ENCODE results near the gene PMVK. TPM values are rescaled to one million over a fixed set of nuclear protein-coding genes. Genes with fewer than 3 reads are reported as not detected.
"Not testable (repeated sequence)": the region's sequence is repeated elsewhere in the genome, so short reads cannot be mapped to it uniquely, and the experiment has no call there.

PMVK gene
- total RNA-seq, 1 donor from 2014 or later, result 65.7 TPM

DNA sequence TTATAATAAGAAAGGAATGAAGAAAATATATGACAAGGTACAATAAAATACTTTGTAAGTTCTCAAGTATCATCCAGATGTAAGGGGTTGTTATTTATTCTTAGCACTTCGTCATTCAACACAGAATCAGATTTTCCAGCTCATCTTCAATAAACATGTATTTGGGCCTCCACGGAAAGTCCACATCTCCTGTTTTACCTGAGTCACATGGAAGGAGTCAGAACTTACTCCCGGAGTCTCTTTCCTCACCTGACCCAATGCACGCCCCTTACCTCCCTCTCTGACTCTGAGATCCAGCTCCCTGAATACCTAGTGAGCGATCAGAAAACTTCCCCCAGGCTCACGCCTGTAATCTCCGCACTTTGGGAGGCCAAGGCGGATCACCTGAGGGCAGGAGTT lies 1.5 kb upstream of the PMVK start:
- intact Hi-C loops (cut with DNase I), result no loop called here
- ATAC-seq (ENCODE audit: poor library complexity) (no peak), DNase-seq (no peak)

DNA sequence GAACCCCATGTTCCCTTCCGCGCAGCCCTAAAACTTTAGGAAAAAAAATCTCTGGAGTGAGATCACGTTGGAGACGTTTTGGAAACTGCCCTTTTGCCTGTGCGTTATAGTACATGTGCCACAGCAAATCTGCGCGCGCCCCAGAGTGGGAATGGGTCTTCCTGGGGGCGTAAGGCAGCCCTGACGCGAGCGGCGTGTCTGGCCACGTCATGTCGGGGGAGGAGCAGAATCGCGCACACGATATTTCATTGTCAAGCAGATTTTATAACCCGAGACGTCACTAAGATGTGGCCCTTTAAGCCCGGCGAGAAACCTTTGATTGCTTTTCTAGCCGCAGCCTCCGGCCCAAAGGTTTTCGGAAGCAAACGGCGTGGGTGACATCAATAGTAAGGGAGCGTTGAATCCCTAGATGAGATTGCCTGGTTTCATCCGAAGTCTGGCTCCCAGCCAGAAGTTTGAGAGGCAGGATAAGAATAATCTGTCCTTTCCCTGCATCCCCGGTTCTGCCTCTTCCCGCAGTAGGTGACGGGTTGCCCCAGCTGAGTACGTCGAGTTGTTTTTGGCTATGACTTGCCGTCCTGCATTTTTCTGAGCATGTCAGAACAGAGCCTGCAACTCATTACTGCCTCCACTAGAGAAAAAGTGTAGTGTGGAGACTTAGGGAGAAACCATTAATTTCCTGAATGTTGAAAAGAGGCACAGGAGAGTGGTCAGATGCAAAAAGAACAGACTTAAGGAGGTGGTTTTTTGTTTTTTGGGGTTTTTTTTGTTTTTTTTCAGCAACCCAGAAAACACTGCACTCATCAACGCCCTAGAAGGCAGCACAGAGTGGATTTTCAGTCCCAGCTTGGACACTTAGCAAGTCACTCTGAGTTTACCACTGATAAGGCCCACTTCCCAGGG lies 817 bp upstream of the PMVK start:
- intact Hi-C loops (cut with DNase I), result no loop called here
- ATAC-seq (ENCODE audit: poor library complexity), result peak; percentile 92
- DNase-seq, result peak; percentile 94

DNA sequence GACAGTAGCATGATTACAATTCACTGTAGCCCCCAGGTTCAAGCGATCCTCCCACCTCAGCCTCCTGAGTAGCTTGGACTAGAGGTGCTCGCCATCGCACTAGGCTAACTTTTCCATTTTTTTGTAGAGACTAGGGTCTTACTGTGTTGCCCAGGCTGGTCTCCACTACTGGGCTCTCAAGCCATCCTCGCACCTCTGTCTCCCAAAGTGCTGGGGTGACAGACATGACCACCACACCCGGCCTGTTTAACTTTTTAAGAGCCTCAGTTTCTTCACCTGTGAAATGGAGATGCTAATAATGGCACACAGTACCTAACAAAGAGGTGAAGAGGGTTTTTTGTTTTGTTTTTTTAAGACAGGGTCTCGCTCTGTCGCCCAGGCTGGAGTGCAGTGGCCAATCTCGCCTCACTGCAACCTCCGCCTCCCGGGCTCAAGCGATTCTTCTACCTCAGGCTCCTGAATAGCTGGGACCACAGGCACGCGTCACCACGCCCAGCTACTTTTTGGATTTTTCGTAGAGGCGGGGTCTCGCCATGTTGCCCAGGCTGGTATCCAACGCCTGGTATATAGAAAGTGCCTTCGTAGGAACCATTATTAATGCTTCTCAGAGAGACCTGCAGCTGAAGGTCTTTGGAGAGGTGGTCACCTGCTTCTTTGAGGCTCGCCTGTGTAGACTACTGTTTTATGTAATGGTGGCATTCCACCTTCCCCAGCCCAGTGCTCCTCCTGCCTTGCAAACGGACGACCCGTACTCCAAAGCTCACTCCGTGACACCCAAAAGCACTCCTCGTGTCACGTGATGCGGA lies 567 bp downstream of the PMVK start:
- intact Hi-C loops (cut with DNase I), result no loop called here
- ATAC-seq (ENCODE audit: poor library complexity) (no peak), DNase-seq (no peak)

DNA sequence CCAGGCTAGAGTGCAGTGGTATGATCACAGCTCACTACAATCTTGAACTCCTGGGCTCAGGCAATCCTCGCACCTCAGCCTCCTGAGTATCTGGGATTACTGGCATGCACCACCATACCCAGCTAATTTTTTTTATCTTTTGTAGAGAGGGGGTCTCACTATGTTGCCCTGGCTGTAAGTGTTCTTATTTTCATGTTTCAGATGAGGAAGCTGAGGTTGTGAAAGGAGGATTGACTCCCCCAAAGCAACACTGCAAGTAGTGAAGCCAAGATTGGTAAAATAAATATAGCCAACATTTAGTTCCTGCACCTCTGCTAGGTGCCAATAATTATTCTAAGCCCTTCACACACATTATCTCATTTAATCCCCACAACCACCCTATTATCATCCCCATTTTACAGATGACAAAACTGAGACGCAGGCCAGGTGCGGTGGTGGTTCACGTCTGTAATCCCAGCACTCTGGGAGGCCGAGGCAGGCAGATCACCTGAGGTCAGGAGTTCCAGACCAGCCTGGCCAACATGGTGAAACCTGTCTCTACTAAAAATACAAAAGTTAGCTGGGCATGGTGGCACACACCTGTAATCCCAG lies 2.1 kb downstream of the PMVK start:
- intact Hi-C loops (cut with DNase I), result no loop called here

DNA sequence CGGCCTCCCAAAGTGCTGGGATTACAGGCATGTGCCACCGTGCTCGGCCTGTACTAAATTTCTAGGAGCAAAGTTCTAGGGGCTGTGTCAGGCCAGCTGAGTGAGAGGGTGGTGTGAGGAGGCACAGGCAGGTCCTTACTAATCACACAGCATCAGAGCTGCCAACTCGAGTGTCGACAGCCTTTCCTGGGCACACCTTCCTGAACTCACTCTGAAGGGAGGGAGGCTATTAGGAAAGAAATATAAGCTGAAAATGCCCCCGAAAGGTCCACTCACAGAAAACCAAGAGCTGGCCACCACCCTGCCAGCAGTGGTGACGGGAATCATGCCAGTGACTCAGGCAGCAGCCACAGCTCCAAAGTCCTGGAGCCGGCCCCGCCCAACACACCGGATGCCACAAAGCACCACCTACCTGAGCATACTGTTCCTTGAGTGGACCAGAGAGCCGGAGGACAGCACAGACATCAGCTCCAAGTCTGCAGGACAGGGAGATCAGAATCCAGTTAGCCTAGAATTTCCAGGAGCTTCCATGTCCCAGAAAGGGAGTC lies 4.5 kb downstream of the PMVK start:
- DNase-seq (no peak), ATAC-seq (ENCODE audit: poor library complexity) (no peak)
- intact Hi-C loops (cut with DNase I), result no loop called here

More for the DNA sequence above, 2.1 kb downstream of the PMVK start:
- no peak for ATAC-seq (ENCODE audit: poor library complexity)
- DNase-seq, result no peak

DNA sequence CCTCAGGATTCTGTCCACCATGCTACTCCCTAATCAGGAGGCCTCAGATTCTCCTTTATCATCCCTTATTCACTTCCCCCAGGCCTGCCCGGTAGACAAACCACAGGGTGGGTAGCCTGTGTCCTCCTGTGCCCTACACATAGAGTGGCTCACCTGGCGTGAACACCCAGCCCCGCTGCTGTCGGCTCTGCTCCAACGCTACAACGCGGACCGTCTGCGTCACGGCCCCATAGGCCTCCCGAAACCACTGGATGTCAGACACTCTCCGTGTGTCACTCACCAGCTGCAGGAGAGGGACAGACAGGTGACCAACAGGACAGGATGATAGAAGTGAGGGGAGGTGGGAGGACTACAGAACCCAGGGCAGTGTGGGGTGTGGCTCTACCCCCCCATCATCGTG lies 10.3 kb downstream of the PMVK start:
- ATAC-seq (ENCODE audit: poor library complexity) (no peak), DNase-seq (no peak)
- intact Hi-C loops (cut with DNase I), result no loop called here

DNA sequence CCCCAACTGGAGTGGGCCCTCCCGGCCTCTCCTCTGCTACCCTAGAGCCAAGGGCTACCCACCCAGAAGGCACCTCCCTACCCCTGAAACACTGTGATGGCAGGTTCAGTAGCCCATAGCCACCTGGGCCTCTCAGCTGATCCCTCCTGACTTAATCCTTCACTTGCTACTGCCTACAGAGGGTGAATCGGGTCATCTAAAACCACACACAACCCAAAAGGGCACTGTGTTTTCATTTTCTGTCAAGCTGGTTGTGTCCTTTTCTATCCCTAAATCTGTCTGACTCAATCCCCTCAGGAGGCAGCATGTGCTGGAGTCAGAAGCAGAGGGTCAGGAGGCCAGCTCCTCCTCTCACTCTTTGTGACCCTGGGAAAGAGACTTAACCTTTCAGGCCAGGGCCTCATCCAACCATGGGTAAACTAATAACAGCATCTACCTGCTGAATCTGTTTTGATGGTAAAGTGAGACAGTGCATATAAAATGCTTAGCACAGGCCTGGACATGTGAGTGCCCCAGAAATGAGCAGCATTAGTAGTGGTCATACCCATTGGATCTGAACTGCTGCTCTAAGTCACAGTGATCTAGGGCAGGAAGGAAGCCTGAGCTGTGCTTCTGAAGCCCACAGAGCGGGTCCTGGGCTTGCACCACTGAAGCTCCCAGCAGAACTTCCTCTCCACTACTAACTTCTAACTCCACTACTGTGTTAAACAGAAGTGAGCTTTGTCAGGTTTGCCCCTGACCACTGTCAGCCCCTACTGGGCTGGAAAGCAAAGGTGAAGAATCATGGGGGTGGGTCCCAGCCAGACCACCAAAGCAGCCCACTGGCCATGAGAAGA lies 11.0 kb downstream of the PMVK start:
- intact Hi-C loops (cut with DNase I), result no loop called here
- DNase-seq (no peak), ATAC-seq (ENCODE audit: poor library complexity) (no peak)

DNA sequence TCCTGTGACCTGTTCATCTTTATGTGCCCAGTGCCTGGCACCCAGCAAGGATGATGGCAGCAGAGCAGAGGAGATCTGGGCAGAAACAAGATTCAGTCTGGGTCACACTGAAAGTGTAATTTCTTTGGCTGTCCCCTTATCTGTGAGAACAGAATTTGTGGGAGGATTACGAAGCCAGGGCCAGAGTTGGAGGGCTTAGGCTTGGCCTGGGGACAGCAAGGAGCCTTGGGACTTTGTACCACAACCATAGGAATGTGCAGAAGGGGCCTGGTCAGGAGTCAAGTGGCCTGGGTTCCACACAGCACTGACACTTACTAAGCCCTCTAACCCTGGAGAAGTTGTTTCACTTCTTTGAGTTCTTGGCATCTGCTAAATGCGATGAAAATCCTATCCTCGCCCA lies 12.8 kb downstream of the PMVK start:
- no peak for DNase-seq
- ATAC-seq (ENCODE audit: poor library complexity), result no peak
- intact Hi-C loops (cut with DNase I), result no loop called here

DNA sequence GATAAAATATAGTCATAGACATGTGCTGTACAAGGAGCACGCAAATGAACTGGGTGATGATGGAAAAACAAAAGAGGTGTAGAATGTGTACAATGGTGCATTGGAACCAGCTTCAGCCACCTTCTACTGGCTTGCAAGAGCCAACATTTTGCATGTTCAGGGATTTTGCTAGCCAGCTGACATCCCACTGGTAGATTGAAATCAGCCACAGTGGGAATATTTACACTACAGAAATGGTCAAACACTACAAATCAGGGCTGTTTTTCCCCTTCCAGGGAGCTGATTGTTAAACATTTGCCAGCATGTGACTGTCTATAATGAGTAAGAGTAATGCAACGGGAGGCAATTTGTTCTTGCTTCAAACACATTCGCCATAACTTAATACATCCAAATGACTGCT lies 23.2 kb downstream of the PMVK start:
- DNase-seq (no peak), ATAC-seq (ENCODE audit: poor library complexity) (no peak)
- intact Hi-C loops (cut with DNase I), result no loop called here

DNA sequence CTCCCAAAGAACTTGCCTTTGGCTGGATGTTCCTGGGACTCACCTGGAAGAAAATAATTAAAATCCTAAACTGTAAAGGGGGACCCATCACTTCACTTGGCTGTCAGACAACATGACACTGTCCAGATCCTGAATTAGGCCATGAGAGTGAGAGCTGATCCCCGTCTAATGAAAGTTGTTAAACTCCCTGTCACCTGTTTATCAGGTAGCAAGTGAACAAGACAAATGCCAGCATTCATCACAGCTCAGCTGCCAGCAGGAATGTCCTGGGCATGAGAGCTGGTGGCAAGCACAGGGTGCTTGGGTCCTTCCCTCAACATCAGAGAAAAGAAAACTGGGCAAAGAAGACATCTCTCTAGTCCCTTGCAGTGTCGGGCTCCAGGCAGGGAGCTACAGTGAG lies 23.8 kb downstream of the PMVK start:
- DNase-seq (no peak), ATAC-seq (ENCODE audit: poor library complexity) (peak; percentile 81)
- intact Hi-C loops (cut with DNase I), result no loop called here

DNA sequence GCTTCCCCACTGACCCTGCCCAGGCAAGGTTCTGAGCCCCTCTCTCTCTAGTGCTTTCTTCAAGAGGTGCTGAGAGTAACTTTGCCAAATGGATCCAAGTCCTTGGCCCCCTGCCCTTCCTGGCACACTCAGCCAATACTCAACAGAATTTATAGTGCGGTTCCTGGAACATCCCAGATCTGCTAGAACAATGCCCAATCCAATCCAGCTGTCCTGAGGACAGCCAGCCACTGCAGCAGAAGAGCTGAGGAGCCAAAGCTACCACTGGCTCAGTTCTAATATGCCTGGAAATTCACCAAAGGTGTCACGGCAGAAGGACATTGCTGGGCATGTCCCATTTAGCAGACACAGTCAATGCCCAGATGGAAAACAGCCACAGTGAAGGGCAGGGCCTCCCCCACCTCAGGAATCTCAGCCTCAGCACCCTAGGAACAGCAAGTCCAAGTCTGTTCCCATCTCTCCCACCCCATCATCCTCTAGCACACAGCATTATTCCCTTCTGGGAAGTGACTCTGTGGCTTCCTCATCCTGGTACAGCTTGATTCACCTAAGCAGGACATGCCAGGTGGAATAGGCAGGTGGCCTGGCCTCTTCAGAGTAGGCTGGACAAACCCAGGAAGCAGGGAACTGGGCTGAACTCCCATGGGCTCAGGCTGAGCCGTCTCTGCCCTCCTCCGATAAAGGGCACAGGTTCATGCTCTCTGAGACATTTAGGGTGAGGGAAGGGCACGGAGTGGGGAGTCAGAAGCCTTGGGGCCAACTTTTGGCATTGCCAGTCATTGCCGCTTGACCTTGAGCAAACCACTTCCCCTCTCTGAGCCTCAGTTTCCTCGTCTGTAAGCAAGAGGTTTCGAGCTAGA lies 24.6 kb downstream of the PMVK start:
- intact Hi-C loops (cut with DNase I), result no loop called here
- DNase-seq, result peak; percentile 58
- ATAC-seq (ENCODE audit: poor library complexity), result peak; percentile 87

DNA sequence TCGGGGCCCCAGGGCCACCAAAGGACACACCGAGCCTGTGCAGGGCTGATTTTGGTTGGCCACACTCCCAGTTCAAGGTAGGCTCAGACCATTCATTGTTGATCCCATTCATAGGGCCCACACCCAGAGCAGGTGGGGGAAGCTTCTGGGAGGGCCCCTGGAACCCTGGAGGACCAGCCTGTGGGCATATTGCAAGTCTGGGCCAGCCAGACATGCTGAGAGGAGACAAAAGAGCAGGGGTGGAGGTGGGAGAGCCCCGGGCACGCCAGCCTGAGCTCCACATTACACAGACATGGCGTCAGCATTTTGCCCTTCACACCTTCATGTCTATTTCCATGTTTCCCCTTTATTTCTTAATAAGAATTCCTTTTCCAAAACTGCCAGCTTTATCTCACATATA lies 25.7 kb downstream of the PMVK start:
- intact Hi-C loops (cut with DNase I), result no loop called here

DNA sequence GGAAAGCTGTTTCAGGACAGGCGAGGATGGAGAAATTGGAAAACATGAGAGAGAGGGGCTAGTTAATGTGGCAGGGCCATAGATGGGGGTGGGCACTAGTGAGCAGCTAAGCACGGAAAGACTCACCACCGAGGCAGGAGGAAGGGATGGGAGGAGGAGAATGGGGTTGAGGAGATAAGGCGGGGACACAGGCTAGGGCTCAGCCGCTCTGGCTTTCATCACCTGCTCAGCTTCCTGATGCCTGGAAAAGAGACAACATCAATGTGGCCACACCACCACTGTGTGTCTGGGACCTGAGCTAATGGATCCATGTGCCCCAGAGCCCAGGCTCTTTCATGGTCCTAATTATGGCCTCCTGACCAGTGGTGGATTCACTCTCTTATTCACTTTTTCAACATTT lies 27.6 kb downstream of the PMVK start:
- ATAC-seq (ENCODE audit: poor library complexity) (no peak), DNase-seq (no peak)
- intact Hi-C loops (cut with DNase I), result loop anchor here (10.0 kb wide), 2 partner anchors 106 to 176 kb away; no protein-coding TSS in a partner anchor

More for the DNA sequence above, 25.7 kb downstream of the PMVK start:
- no peak for ATAC-seq (ENCODE audit: poor library complexity)
- DNase-seq, result no peak

DNA sequence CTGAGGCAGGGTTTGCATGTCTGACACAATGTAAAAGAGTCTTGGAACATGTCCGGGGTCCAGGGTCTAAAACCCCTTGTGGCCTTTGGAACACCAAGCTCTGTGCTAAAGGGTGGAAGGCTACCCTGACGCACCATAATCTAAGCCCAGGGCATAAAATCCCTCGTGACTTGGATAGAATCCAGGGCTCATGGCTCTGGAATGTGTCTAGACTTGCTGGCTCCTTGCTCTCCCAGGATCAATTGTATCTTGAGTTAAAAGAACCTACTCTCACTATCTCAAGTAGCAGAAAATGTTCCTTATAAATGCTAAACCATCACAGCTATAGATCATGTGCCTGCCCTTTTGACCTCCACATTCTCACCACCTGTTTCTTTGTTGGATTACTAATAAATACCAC lies 28.4 kb downstream of the PMVK start:
- not testable (repeated sequence) for ATAC-seq (ENCODE audit: poor library complexity); DNase-seq
- intact Hi-C loops (cut with DNase I), result loop anchor here (10.0 kb wide), 2 partner anchors 107 to 177 kb away; no protein-coding TSS in a partner anchor

DNA sequence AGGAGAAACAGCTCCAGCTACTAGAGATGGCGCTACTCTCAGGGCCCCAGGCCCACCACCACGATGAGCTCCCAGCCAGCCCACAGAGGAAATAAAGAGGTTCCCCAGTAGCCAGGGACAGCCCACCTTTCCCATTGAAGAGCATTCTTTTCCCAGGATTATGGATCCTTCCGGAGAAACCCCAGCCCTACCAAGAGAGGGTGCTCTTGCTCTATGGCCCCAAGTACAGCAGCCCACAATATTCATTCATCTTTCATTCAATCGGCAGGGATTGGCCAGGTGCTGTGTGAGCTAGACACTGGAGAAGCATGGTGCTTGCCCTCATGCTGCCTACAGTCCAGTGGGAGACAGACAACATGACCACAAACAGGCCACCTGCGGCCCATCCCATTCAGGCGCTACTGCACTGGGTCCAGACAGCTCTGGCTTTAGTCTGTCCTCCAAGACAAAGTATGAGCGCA lies 29.9 kb downstream of the PMVK start:
- ATAC-seq (ENCODE audit: poor library complexity) (peak; percentile 72), DNase-seq (no peak)
- intact Hi-C loops (cut with DNase I), result loop anchor here (10.0 kb wide), 2 partner anchors 108 to 178 kb away; no protein-coding TSS in a partner anchor

DNA sequence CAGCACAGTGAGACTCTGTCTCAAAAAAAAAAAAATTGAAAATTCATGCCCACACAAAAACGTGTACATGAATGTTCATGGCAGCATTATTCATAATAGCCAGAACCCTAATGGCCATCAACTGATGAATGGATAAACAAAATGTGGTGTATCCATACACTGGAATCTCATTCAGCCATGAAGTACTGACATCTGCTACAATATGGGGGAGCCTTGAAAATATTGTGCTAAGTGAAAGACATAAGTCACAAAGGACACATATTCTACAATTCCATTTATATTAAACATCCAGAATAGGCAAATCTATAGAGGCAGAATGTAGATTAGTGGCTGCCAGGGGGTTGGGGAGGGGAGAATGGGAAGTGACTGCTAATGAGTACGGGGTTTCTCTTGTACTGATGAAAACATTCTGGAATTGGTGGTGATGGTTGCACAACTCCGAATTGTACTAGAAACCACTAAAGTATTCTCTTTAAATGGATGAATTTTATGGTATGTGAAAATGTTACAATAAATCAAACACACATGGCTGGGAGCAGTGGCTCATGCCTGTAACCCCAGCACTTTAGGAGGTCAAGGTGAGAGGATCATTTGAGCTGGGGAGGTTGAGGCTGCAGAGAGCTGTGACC lies 33.5 kb downstream of the PMVK start:
- DNase-seq, result no peak
- intact Hi-C loops (cut with DNase I), result loop anchor here (10.0 kb wide), 2 partner anchors 112 to 182 kb away; no protein-coding TSS in a partner anchor
- ATAC-seq (ENCODE audit: poor library complexity), result no peak

DNA sequence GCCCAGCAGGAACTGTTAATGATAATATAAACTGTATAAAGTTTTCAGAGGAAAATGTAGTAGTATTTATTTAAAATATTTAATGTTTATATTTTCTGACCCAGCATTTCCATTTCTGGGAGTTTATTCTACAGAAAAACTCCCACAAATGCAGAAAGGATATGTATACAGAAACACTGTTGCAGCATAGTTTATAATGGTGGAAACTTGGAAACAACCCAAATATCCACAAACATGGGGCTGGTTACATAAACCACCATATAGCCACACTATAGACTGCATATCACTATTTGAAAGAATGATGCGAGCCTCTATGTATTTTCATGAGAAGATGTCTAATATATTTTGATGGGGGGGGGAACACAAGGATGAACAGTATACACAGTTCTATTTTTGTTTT lies 34.9 kb downstream of the PMVK start:
- no peak for ATAC-seq (ENCODE audit: poor library complexity)
- intact Hi-C loops (cut with DNase I), result loop anchor here (10.0 kb wide), 2 partner anchors 113 to 183 kb away; no protein-coding TSS in a partner anchor

More for the DNA sequence above, 34.9 kb downstream of the PMVK start:
- DNase-seq, result no peak

Measured in Right ventricle myocardium superior (tissue), 1 donor.